ENCODE results near the gene PGAM1.

- TF ChIP-seq USF2 (IDR thresholded peaks at IDR 0.05; ENCODE audit: borderline replicate concordance, low read depth, low read length) (no peak), CTCF (IDR thresholded peaks at IDR 0.05) (no peak), CHD2 (IDR thresholded peaks at IDR 0.05; ENCODE audit: low read length, partially characterized antibody) (no peak), REST (IDR thresholded peaks at IDR 0.05; ENCODE audit: low read depth, low read length) (no peak)
Measured at GRCh38 chr10:97406064-97406463, 19.9 kb upstream of the PGAM1 start.

Measured in SK-N-SH (cell line).